ENCODE data around the gene SV2C. TPM values are rescaled to one million over a fixed set of nuclear protein-coding genes. Genes with fewer than 3 reads are reported as not detected.

SV2C gene
- total and polyA plus RNA-seq, 7 donors, result under 0.01 to 0.01 TPM; not detected in 5

- H3K27me3 ChIP-seq (ENCODE audit: insufficient read depth in 3 of 3, low read length in 2 of 3), result no peaks in the 10 kb centered on the region
- H3K27ac ChIP-seq, result no peak overlapping the region
- no peaks in the 10 kb centered on the region for H3K36me3 ChIP-seq (ENCODE audit: insufficient read depth in 1 of 2, low read depth in 1 of 2)
- ATAC-seq (no peak), DNase-seq (no peak)
- no peaks in the 10 kb centered on the region for H3K4me1 ChIP-seq
- H3K9me3 ChIP-seq, result no peaks in the 10 kb centered on the region
- no peak overlapping the region for H3K4me3 ChIP-seq
- 81 to 83% (median 83%) methylated on average over 3 of the region's 3 CpGs for WGBS, 3 donors
- TF ChIP-seq CTCF (IDR thresholded peaks at IDR 0.05), result no peak
- intact Hi-C loops (cut with DNase I), result no loop called here
Observed at GRCh38 chr5:76154009-76154690, 71.0 kb downstream of the SV2C start.

- H3K9me3 ChIP-seq, result no peaks in the 10 kb centered on the region
- intact Hi-C loops (cut with DNase I), result no loop called here
- H3K27ac ChIP-seq, result no peak overlapping the region
- DNase-seq (no peak), ATAC-seq (no peak)
- H3K4me1 ChIP-seq, result no peaks in the 10 kb centered on the region
- H3K4me3 ChIP-seq, result no peak overlapping the region
- WGBS, 3 donors, result 71 to 91% (median 81%) methylated on average over 1 of the region's 1 CpG
- TF ChIP-seq CTCF (IDR thresholded peaks at IDR 0.05), result no peak
- H3K27me3 ChIP-seq (ENCODE audit: insufficient read depth in 3 of 3, low read length in 2 of 3), result no peaks in the 10 kb centered on the region
- no peaks in the 10 kb centered on the region for H3K36me3 ChIP-seq (ENCODE audit: insufficient read depth in 1 of 2, low read depth in 1 of 2)
Observed at GRCh38 chr5:76155536-76155935, 72.4 kb downstream of the SV2C start.

- 70 to 75% (median 71%) methylated on average over 4 of the region's 4 CpGs for WGBS, 3 donors
- intact Hi-C loops (cut with DNase I), result no loop called here
- ATAC-seq, result no peak
Observed at GRCh38 chr5:76162335-76162734, 79.2 kb downstream of the SV2C start.

GRCh38 chr5:76163111-76163628, 80.0 kb downstream of the SV2C start:
- Histone ChIP-seq H3K27me3 (ENCODE audit: insufficient read depth in 3 of 3, low read length in 2 of 3) (no peaks in the 10 kb centered on the region), H3K27ac (no peak overlapping the region), H3K9me3 (no peaks in the 10 kb centered on the region), H3K4me1 (no peaks in the 10 kb centered on the region), H3K36me3 (ENCODE audit: insufficient read depth in 1 of 2, low read depth in 1 of 2) (no peaks in the 10 kb centered on the region), H3K4me3 (no peak overlapping the region)
- ATAC-seq (no peak), DNase-seq (no peak)
- WGBS, 3 donors, result 75 to 78% (median 78%) methylated on average over 4 of the region's 4 CpGs
- intact Hi-C loops (cut with DNase I), result no loop called here
- TF ChIP-seq CTCF (IDR thresholded peaks at IDR 0.05), result no peak

More at GRCh38 chr5:76162335-76162734, 79.2 kb downstream of the SV2C start:
- H3K27me3 ChIP-seq (ENCODE audit: insufficient read depth in 3 of 3, low read length in 2 of 3), result no peaks in the 10 kb centered on the region
- no peak overlapping the region for H3K27ac ChIP-seq
- no peak for DNase-seq
- no peak overlapping the region for H3K4me3 ChIP-seq
- no peaks in the 10 kb centered on the region for H3K4me1 ChIP-seq
- H3K9me3 ChIP-seq, result no peaks in the 10 kb centered on the region
- no peak for TF ChIP-seq CTCF (IDR thresholded peaks at IDR 0.05)
- no peaks in the 10 kb centered on the region for H3K36me3 ChIP-seq (ENCODE audit: insufficient read depth in 1 of 2, low read depth in 1 of 2)

GRCh38 chr5:76165029-76165428, 81.8 kb downstream of the SV2C start:
- ATAC-seq, result no peak
- intact Hi-C loops (cut with DNase I), result no loop called here

More at GRCh38 chr5:76165029-76165428, 81.8 kb downstream of the SV2C start:
- DNase-seq, result no peak
- no peak overlapping the region for H3K4me3 ChIP-seq
- TF ChIP-seq CTCF (IDR thresholded peaks at IDR 0.05), result no peak
- no peaks in the 10 kb centered on the region for H3K4me1 ChIP-seq
- no peaks in the 10 kb centered on the region for H3K9me3 ChIP-seq
- no peak overlapping the region for H3K27ac ChIP-seq
- no peaks in the 10 kb centered on the region for H3K36me3 ChIP-seq (ENCODE audit: insufficient read depth in 1 of 2, low read depth in 1 of 2)
- no peaks in the 10 kb centered on the region for H3K27me3 ChIP-seq (ENCODE audit: insufficient read depth in 3 of 3, low read length in 2 of 3)
